HG03432 (cell line): ENCODE measurements around the gene TDRD3.
"Not testable (repeated sequence)": the region's sequence is repeated elsewhere in the genome, so short reads cannot be mapped to it uniquely, and the experiment has no call there.

Experiments
- ATAC-seq: cut with Tn5 transposase; IDR thresholded peaks from one replicate; pipeline ENCODE4 v1.9.1; 2021; ENCODE audit warnings: mild to moderate bottlenecking, moderate library complexity; ENCODE audit not compliant: unreplicated experiment

Gene TDRD3

GRCh38 chr13:60396783-60397703 lies at the start of gene TDRD3:
TDRD3 (plus strand) TSS chr13:60397220; CDS start chr13:60397365, 145 bp downstream.
- ATAC-seq = peak; percentile 62

- ATAC-seq = no peak
These were observed 49.3 kb upstream of the TDRD3 start for GRCh38 chr13:60347690-60348089.

- ATAC-seq = no peak
These were observed 48.9 kb upstream of the TDRD3 start for GRCh38 chr13:60348097-60348496.

GRCh38 chr13:60351326-60351725 lies 45.7 kb upstream of the TDRD3 start:
- ATAC-seq = no peak

GRCh38 chr13:60351855-60352615 lies 45.0 kb upstream of the TDRD3 start:
- no peak for ATAC-seq

- no peak for ATAC-seq
These were observed 44.4 kb upstream of the TDRD3 start for GRCh38 chr13:60352644-60353043.

- no peak for ATAC-seq
These were observed 42.0 kb upstream of the TDRD3 start for GRCh38 chr13:60355056-60355455.

GRCh38 chr13:60356970-60357369 lies 40.0 kb upstream of the TDRD3 start:
- ATAC-seq = no peak

- no peak for ATAC-seq
These were observed 38.6 kb upstream of the TDRD3 start for GRCh38 chr13:60358453-60358852.

- ATAC-seq = no peak
These were observed 33.7 kb upstream of the TDRD3 start for GRCh38 chr13:60363288-60363687.

- peak; percentile 64 for ATAC-seq
These were observed 27.8 kb upstream of the TDRD3 start for GRCh38 chr13:60369242-60369641.

- ATAC-seq = no peak
These were observed 26.7 kb upstream of the TDRD3 start for GRCh38 chr13:60370343-60370742.

GRCh38 chr13:60372141-60372540 lies 24.9 kb upstream of the TDRD3 start:
- ATAC-seq = no peak

GRCh38 chr13:60379282-60379681 lies 17.7 kb upstream of the TDRD3 start:
- not testable (repeated sequence) for ATAC-seq

- no peak for ATAC-seq
These were observed 17.0 kb upstream of the TDRD3 start for GRCh38 chr13:60379837-60380565.

GRCh38 chr13:60384911-60385310 lies 12.1 kb upstream of the TDRD3 start:
- ATAC-seq = no peak

GRCh38 chr13:60386250-60386649 lies 10.8 kb upstream of the TDRD3 start:
- no peak for ATAC-seq

GRCh38 chr13:60392131-60392530 lies 4.9 kb upstream of the TDRD3 start:
- no peak for ATAC-seq

GRCh38 chr13:60395971-60396782 lies 843 bp upstream of the TDRD3 start:
- peak; percentile 76 for ATAC-seq

- peak; percentile 33 for ATAC-seq
These were observed 821 bp downstream of the TDRD3 start for GRCh38 chr13:60397704-60398378.
